ENCODE data around the gene ZNF41. TPM values are rescaled to one million over a fixed set of nuclear protein-coding genes. Genes with fewer than 3 reads are reported as not detected.

ZNF41 gene
- total and polyA plus RNA-seq, 2 donors (not counting 3 experiments of a cell fraction or from before 2014, with no cell fraction given), result 2.9 to 7.5 TPM

GRCh38 chrX:47467106-47467505 lies 15.9 kb downstream of the ZNF41 start:
- FAIRE-seq, result no peak
- H3K4me3 ChIP-seq (replicated peaks in 1 of 3; ENCODE audit: insufficient read depth in 1 of 3, low read depth in 1 of 3, low read length in 3 of 3), result no peak overlapping the region
- H3K27ac ChIP-seq (ENCODE audit: insufficient read depth, low read depth, low read length), result no peak overlapping the region
- CTCF ChIA-PET, result no interaction called here
- POLR2A ChIA-PET, result no interaction called here
- no peak for TF ChIP-seq JUN (IDR thresholded peaks at IDR 0.05; ENCODE audit: borderline replicate concordance, insufficient read depth, insufficient read length, low read depth)
- no peak for TF ChIP-seq CTCF (IDR thresholded peaks at IDR 0.05; ENCODE audit: extremely low read depth in 1 of 2, insufficient read depth in 1 of 2, low read depth in 1 of 2, low read length in 2 of 2)
- no peak for TF ChIP-seq EZH2 (IDR thresholded peaks at IDR 0.05; ENCODE audit: borderline replicate concordance, low read depth, low read length, severe bottlenecking)
- no peak for TF ChIP-seq GATA2 (IDR thresholded peaks at IDR 0.05; ENCODE audit: insufficient read depth, insufficient read length, low read depth, low read length)
- TF ChIP-seq FOS (IDR thresholded peaks at IDR 0.05; ENCODE audit: borderline replicate concordance, insufficient read depth, low read length), result no peak
- TF ChIP-seq POLR2AphosphoS5 (IDR thresholded peaks at IDR 0.05; ENCODE audit: insufficient read depth, low read depth, low read length), result no peak
- TF ChIP-seq MAX (IDR thresholded peaks at IDR 0.05; ENCODE audit: insufficient read depth, insufficient read length), result no peak
- no peak for TF ChIP-seq POLR2A (IDR thresholded peaks at IDR 0.05; ENCODE audit: low read depth, low read length)
- TF ChIP-seq MYC (IDR thresholded peaks at IDR 0.05; ENCODE audit: low read depth, low read length), result no peak
- no TSS peak for BruUV-seq (replicated peaks)
- H3K36me3 ChIP-seq (ENCODE audit: control insufficient read depth in 2 of 2, extremely low read depth in 1 of 2, insufficient read depth in 2 of 2, low read length in 2 of 2), result peaks cover 0 to 2% of the 10 kb centered on the region in 2 experiments
- no peaks in the 10 kb centered on the region for H3K27me3 ChIP-seq (ENCODE audit: control insufficient read depth in 2 of 2, insufficient read depth in 2 of 2, low read length in 2 of 2)
- peaks cover 3% of the 10 kb centered on the region for H3K4me1 ChIP-seq (ENCODE audit: control insufficient read depth, extremely low read depth, insufficient read depth, low read length)
- no peaks in the 10 kb centered on the region for H3K9me1 ChIP-seq (replicated peaks; ENCODE audit: control insufficient read depth, extremely low read depth, insufficient read depth, low read length)
- dilution Hi-C loops (cut with MboI; ENCODE audit: extremely low pct_ligation_motif_present, low sequenced_read_pairs) (no loop called here), intact Hi-C loops (cut with micrococcal nuclease) (no loop called here)
- H3K9ac ChIP-seq (replicated peaks; ENCODE audit: extremely low read depth, insufficient read depth, low read length), result no peak overlapping the region
- H3K4me2 ChIP-seq (ENCODE audit: insufficient read depth, low read length), result no peak overlapping the region
- no peak overlapping the region for H2AFZ ChIP-seq (ENCODE audit: low read depth, low read length)
- no peaks in the 10 kb centered on the region for H4K20me1 ChIP-seq (replicated peaks; ENCODE audit: control insufficient read depth, extremely low read depth, insufficient read depth, low read length)
- H3K9me3 ChIP-seq (replicated peaks; ENCODE audit: control insufficient read depth, insufficient read depth, low read length), result no peaks in the 10 kb centered on the region
- H3K79me2 ChIP-seq (ENCODE audit: control insufficient read depth, insufficient read depth, low read length), result no peaks in the 10 kb centered on the region
- DNase-seq (ENCODE audit: low read depth, low spot score), result no peak
